GM12874 (cell line): ENCODE results near the gene CCN5.

Experiments used
- TF ChIP-seq, protein P1 (sequence below): IDR thresholded peaks from 2 replicates; pipeline ENCODE4 v1.5.1; 2011; ENCODE audit warnings: low read depth, mild to moderate bottlenecking, control low read depth, low read length, moderate library complexity; ENCODE audit not compliant: insufficient read depth

CCN5 gene

DNA sequence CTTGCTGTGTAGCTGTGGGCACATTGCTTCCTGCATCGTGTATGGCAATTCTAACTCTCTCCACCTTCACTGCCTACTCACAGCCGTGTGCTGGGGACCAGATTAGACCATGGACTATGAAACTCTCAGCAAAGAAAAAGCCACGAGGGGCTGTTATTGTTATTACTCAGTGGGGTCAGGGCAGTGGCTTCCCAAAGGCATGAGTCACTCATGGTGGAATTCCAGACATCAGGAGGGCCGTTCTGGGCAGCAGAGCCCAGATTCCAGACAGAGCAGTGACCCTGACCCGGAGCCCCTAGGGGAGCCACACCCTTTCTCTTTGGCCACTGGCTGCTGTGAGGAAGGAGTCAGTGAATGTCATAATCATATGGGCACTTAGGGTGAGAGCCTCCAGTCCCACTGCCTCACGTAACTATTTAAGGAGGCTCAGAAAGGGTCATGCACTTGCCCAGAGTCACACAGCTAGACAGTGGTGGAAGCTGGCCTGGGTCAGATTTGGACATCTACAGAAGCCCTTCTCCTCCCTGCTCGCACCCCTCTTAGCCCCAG, 22.2 kb upstream of the CCN5 start:
- TF ChIP-seq, protein P1, sequence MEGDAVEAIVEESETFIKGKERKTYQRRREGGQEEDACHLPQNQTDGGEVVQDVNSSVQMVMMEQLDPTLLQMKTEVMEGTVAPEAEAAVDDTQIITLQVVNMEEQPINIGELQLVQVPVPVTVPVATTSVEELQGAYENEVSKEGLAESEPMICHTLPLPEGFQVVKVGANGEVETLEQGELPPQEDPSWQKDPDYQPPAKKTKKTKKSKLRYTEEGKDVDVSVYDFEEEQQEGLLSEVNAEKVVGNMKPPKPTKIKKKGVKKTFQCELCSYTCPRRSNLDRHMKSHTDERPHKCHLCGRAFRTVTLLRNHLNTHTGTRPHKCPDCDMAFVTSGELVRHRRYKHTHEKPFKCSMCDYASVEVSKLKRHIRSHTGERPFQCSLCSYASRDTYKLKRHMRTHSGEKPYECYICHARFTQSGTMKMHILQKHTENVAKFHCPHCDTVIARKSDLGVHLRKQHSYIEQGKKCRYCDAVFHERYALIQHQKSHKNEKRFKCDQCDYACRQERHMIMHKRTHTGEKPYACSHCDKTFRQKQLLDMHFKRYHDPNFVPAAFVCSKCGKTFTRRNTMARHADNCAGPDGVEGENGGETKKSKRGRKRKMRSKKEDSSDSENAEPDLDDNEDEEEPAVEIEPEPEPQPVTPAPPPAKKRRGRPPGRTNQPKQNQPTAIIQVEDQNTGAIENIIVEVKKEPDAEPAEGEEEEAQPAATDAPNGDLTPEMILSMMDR = no peak

DNA sequence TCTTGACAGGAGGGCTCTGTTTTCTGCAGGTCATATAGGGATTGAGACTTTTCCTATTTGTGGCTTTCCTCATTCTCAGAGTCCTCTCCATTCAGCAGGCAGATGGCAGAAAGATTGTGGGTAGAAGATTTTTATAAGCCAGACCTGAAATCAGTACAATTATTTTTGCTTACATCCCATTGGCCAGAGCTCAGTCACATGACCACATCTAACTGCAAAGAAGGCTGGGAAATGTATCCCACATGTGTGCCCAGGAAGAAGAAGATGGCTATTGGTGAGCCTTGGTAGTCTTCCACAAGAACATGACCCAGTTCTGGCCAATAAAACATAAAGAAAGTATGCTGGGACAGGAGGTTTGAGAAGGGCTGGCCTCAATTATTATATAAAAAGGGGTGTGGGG, 21.5 kb upstream of the CCN5 start:
- TF ChIP-seq, protein P1 = no peak

DNA sequence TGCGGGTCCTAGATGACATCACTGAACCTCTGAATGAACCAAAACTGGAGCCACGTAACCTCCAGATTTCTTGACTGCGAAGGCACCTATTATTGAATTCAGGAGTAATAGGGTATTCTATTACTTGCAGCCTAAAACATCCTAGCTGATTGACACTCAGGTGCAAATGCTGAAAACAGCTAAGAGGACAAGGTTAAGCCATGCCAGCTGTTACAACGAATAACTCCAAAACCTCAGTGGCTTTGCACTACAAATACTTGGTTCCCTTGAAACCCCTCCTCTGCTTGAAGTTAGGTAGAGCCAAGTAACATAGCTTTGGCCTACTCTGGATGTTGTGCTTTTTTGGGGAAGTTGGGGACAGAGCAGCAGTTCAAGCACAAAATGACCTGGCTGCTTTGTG, 21.0 kb upstream of the CCN5 start:
- TF ChIP-seq, protein P1 = no peak

DNA sequence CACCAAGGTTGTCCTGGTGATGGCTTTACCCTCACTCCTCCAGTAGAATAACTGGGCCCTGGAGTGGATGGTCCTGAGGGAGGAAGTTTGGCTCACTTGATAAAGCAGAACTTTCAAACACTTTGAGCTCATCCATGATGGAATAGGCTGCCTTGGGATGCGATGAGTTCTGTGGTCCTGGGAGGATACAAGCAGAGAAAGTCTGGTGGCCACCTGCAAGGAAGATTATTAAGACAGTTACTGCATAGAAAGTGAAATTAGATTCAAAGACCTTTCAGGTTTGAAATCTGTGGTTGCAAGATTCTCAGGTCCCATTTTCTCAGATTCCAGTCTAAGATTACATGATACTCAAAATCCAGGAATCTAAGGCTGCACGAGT, 19.9 kb upstream of the CCN5 start:
- TF ChIP-seq, protein P1 = no peak

DNA sequence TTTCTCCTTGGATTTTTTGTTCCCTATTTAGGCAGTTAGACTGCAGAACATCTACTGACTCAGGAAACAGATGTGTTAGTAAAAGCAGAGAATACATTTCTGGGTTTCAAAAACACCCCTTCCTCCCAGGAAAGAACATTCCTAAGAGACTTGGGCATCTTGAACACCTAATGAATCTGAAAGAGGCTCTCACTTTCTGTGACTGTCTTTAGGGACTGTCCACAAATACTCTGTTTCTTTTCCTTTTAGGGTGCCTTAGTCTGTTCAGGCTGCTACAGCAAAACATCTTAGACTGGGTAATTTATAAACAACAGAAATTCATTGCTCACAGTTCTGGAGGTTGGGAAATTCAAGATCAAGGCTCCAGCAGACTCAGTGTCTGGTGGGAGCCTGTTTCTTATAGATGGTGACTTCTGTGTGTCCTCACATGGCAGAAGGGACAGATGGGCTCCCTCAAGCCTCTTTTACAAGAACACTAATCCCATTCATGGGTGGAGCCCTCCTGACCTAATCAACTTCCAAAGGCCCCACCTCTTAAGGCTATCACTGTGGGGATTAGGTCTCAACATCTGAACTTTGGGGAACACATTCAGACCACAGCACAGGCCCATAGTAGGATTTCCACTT, 19.4 kb upstream of the CCN5 start:
- TF ChIP-seq, protein P1 = no peak

DNA sequence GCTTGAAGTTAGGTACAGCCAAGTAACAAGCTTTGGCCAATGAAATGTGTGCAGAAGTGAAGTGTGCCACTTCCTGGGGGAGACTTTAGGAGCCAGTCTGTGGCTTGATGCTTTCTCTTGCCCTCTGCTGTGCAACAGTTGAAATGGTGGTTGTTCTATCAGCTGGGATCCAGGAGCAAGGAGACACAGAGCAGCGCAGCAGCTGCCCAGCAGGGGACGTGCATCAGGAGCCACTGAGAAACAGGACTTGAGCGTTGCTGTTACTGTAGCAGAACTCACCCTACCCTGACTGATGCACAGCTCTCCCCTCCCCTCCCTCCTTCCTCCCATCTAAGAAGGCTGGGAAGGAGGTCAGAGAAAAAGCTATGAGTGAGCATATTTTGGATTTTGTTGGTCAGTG, 18.9 kb upstream of the CCN5 start:
- TF ChIP-seq, protein P1 = peak; percentile 33; the same call in 1 of the 2 replicates

DNA sequence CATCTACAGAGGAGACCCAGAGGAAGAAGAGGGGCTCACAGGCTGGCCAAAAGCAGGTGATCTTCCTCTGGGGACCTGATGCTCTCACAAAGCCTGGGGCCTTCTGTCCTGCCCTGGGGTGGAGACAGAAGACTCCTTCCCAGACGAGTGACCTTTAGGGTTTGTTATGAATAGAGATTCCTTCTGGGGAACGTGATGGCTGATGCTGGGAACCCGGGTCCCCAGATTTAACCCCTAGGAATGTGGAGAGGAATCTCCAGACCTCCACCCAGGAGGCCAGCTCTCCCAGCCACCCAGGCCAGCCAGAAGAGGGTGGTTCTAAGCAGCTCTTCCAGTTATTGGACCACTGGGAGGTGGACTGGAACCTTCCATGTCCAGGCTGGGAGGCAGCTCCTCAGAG, 16.8 kb upstream of the CCN5 start:
- TF ChIP-seq, protein P1 = no peak
